Hematopoietic multipotent progenitor cell treated with erythropoietin and hydrocortisone succinate and interleukin-3 and kit ligand, for 4 days (in vitro differentiated cells): Measurements from ENCODE around the gene FITM1.

ENCODE experiments used
- DNase-seq: peaks from one replicate; pipeline ENCODE4 v3.0.0-alpha.2; 2015

The FITM1 gene

GRCh38 chr14:24143511-24143910 is 13.1 kb downstream of the FITM1 start:
- DNase-seq = no peak

GRCh38 chr14:24144451-24144850 is 14.0 kb downstream of the FITM1 start:
- DNase-seq = no peak

GRCh38 chr14:24145219-24145618 is 14.8 kb downstream of the FITM1 start:
- DNase-seq = no peak

DNA sequence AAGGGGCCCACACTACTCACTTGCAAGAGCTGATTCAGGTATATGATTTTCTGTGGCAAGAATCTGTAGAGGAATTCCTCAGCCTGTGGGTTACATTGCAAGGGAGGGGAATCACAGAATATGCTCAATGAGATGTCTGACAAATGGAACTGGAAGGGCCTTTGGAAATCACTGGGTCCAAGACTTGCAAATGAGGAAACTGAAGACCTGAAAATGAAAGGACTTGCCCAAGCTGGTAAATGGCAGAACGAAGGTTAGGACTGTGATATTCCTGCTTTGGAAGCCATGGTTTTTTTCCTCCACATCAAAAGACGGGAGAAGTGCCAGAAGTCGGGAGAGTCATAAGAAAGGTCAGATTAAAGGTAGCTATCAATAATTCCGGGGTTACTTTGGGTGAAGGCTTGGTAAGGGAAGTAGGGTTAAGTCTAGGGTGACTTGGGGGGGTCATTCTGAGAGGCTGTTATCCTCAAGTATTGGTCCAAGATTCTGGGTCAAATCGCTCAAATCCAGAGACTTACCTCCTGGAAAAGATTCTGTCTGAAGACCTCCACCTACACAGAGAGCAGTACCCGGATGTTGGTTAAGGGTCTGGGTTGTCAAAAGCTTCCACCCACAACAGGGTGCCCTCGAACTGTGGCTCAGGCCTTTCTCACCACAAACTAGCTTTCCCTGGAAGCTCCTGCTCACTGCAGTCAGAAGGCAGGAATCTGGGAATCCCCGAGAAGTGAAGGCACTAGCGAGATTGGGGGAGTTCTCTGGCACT is 15.4 kb downstream of the FITM1 start:
- DNase-seq = peak; percentile 13

GRCh38 chr14:24146453-24146977 is 16.1 kb downstream of the FITM1 start, which contains the start of gene PSME2:
PSME2 (minus strand) TSS chr14:24146610; CDS start chr14:24146581, 29 bp downstream.
- peak; percentile 99 for DNase-seq

DNA sequence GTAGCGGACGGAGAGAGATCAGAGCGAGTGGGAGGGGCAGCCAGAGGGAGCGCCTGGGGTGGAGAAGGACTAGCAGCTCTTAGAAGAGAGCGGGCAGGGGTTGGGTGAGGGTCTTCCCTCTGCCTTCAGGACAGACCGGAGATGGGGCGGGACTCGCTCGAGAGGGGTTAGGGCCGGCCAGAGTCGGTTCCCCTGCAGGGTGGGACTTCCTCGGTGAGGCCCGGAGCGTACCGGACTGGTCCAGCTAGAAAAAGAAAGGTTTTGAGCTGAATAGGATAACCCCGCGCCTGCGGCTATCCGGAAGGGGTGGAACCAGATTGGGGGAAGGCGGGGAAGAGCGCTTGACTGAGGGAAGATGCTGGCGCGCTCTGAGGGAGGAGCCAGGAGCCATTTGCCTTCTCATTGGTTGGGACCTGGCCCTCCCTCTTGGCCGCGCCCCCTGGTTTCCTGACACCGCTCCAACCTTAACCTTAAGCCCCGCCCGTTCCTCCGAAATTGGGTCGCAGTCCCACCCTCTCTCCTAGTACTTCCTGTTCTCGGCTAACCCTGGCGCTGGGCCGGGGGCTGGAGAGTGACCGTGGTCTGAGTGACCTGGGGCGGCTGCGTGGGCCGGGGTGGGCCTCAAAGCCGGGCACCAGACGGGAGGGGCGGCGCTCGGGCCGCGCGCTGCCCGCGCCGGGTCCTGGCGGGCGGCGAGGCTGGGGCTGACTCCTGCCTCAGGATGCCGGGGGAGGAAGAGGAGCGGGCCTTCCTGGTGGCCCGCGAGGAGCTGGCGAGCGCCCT is 16.7 kb downstream of the FITM1 start, which contains the start of gene RNF31:
Gene RNF31, plus strand, starts transcription at position 521 of the 783 bp plus-strand sequence. Its CDS starts 201 bp downstream, at position 722.
- DNase-seq = peak; percentile 100

GRCh38 chr14:24147761-24148428 is 17.4 kb downstream of the FITM1 start:
- peak; percentile 15 for DNase-seq

DNA sequence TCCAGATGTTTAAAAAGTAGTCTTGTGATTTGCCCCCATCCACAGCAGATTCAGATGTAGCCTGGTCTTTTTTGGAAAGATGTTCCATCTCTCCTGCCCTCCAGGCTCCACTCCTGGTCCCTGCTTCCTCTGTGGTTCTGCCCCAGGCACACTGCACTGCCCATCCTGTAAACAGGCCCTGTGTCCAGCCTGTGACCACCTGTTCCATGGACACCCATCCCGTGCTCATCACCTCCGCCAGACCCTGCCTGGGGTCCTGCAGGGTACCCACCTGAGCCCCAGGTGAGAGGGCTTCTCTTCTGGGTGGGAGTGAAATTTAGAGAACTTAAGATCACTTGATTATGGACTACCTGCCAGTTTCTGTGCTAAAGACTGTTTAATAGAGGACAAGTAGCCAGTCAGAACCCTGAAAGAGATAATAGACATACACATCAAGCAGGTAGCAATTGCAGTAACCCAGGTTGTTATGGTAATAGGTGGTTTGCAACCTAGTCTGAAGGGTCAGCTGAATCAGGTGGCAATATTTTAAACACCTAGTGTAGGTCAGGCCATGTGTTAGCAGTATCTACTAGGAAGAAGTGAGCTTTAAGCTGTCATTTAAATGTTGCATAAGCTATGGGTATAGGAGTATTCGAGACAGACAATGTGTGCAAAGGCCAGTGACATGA is 19.0 kb downstream of the FITM1 start:
- no peak for DNase-seq

DNA sequence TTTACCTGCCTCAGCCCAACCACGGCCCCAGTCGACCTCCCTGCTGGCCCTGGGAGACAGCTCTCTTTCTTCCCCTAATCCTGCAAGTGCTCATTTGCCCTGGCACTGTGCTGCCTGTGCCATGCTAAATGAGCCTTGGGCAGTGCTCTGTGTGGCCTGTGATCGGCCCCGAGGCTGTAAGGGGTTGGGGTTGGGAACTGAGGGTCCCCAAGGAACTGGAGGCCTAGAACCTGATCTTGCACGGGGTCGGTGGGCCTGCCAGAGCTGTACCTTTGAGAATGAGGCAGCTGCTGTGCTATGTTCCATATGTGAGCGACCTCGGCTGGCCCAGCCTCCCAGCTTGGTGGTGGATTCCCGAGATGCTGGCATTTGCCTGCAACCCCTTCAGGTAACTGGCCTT is 19.6 kb downstream of the FITM1 start:
- DNase-seq = no peak

DNA sequence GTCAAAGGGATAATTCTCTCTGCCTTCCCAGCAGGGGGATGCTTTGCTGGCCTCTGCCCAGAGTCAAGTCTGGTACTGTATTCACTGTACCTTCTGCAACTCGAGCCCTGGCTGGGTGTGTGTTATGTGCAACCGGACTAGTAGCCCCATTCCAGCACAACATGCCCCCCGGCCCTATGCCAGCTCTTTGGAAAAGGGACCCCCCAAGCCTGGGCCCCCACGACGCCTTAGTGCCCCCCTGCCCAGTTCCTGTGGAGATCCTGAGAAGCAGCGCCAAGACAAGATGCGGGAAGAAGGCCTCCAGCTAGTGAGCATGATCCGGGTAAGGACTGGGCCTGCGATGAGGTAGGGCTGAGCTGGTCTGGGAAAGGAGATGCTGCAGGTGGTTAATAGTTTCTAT is 20.1 kb downstream of the FITM1 start:
- DNase-seq = no peak

- no peak for DNase-seq
Observed at GRCh38 chr14:24150993-24151392, 20.5 kb downstream of the FITM1 start.

- DNase-seq = no peak
Observed at GRCh38 chr14:24151404-24152080, 21.1 kb downstream of the FITM1 start.

DNA sequence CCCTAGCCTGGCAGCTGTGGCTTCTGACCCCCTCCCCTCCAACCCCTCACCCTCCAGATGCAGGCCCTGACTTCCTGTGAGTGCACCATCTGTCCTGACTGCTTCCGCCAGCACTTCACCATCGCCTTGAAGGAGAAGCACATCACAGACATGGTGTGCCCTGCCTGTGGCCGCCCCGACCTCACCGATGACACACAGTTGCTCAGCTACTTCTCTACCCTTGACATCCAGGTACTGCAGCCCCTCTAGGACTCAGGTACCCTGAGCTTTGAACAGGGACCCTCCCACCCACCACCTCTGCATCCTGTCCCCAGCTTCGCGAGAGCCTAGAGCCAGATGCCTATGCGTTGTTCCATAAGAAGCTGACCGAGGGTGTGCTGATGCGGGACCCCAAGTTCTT is 24.6 kb downstream of the FITM1 start:
- DNase-seq = no peak

GRCh38 chr14:24156840-24157239 is 26.4 kb downstream of the FITM1 start:
- DNase-seq = no peak

- DNase-seq = no peak
Observed at GRCh38 chr14:24157331-24157730, 26.9 kb downstream of the FITM1 start.

- DNase-seq = no peak
Observed at GRCh38 chr14:24159777-24160498, 29.5 kb downstream of the FITM1 start.

GRCh38 chr14:24160499-24160849 is 30.0 kb downstream of the FITM1 start:
- DNase-seq = no peak

GRCh38 chr14:24160850-24161804 is 30.7 kb downstream of the FITM1 start, which contains the start of gene IRF9:
IRF9 (plus strand) TSS chr14:24161265; CDS start chr14:24162145, 880 bp downstream.
- peak; percentile 98 for DNase-seq

DNA sequence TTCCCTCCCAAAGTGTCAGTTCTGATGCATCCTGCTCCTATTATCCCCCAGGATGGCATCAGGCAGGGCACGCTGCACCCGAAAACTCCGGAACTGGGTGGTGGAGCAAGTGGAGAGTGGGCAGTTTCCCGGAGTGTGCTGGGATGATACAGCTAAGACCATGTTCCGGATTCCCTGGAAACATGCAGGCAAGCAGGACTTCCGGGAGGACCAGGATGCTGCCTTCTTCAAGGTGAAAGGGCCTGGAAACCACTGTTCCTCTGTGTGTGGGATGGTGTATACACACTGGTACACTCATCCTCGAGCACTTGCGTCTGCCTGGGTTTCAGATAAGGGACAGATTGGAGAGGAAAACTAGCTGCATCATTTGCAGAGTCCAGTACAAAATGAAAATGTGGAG is 31.6 kb downstream of the FITM1 start:
- no peak for DNase-seq

- DNase-seq = no peak
Observed at GRCh38 chr14:24164518-24164991, 34.1 kb downstream of the FITM1 start.
